Heart right ventricle (tissue), 16 donors: Measurements from ENCODE around the gene ACYP2. TPM values are rescaled to one million over a fixed set of nuclear protein-coding genes. Genes with fewer than 3 reads are reported as not detected.

Experiments
- ATAC-seq, 8 donors: fragments of 200-7000 bp; cut with Tn5 transposase; one replicate each; pipeline ENCODE4 v1.9.1; 2020; ENCODE audit warnings: mild to moderate bottlenecking in 8 of 8, moderate library complexity in 8 of 8, moderate number of reproducible peaks in 1 of 8
- DNase-seq, 2 donors: peaks; one replicate each; pipeline ENCODE4 v3.0.0-alpha.2; 2020
- H3K27ac ChIP-seq, 10 donors: fragments of 200-600 bp; sonication (generic) in 2 of 10; one replicate each; pipeline versions ENCODE4 v1.5.0 to v1.8.0; 2020 to 2022; ENCODE audit warnings: mild to moderate bottlenecking in 3 of 10
- H3K27me3 ChIP-seq, 7 donors: fragments of 200-600 bp; one replicate each; pipeline ENCODE4 v1.8.0; 2021 to 2022; ENCODE audit warnings: mild to moderate bottlenecking in 2 of 7
- H3K36me3 ChIP-seq, 9 donors: fragments of 200-600 bp; sonication (generic) in 1 of 9; one replicate each; pipeline versions ENCODE4 v1.5.0 to v1.8.0; 2020 to 2022; ENCODE audit warnings: mild to moderate bottlenecking in 2 of 9
- H3K4me1 ChIP-seq, 9 donors: fragments of 200-600 bp; sonication (generic) in 1 of 9; one replicate each; pipeline versions ENCODE4 v1.5.0 to v1.8.0; 2020 to 2022; ENCODE audit warnings: mild to moderate bottlenecking in 4 of 9
- H3K4me3 ChIP-seq, 10 donors: fragments of 200-600 bp; sonication (generic) in 2 of 10; one replicate each; pipeline versions ENCODE4 v1.5.0 to v1.8.0; 2020 to 2022; ENCODE audit warnings: mild to moderate bottlenecking in 7 of 10, moderate library complexity in 2 of 10
- H3K9me3 ChIP-seq, 11 donors: fragments of 200-600 bp in 10 of 11; sonication (generic) in 2 of 11; one replicate each; pipeline versions ENCODE4 v1.5.0 to v1.8.0; 2013 to 2022; ENCODE audit warnings: mild to moderate bottlenecking in 2 of 11, control low read depth in 1 of 11, moderate library complexity in 1 of 11
- CTCF ChIP-seq, 9 donors: fragments of 200-600 bp; sonication (generic) in 2 of 9; IDR thresholded peaks; one replicate each; pipeline versions ENCODE4 v1.5.0 to v1.8.0; 2021 to 2022; ENCODE audit warnings: antibody characterized with exemption in 9 of 9, mild to moderate bottlenecking in 5 of 9, moderate library complexity in 1 of 9
- WGBS, 2 donors: extraction: QIAGEN DNeasy Blood & Tissue Kit; methylation state at CpG; one replicate each; pipeline ENCODE4 v1.1.7; 2013; ENCODE audit warnings: inconsistent platforms in 1 of 2; 5-methylcytosine and 5-hydroxymethylcytosine counted together
- intact Hi-C, 10 donors: fragments of 100-400 bp; cut with DNase I; formaldehyde crosslinking; loops; one replicate each; pipeline versions ENCODE4 v1.11.1 to v1.14.2; 2022
- polyA plus RNA-seq, 2 donors: library from polyadenylated mRNA; stranded (reverse); fragments of 200-250 nt; gene quantifications; one replicate each; pipeline ENCODE4 v1.2.3, GENCODE V29; 2013
- total RNA-seq, 10 donors: library from RNA; stranded (reverse); fragmentation: NEBNext Ultra II Directional in 3 of 10; extraction: Animal tissue kit (Norgen Biotek cat#: 25700) in 3 of 10; gene quantifications; one replicate each; pipeline versions ENCODE4 v1.2.1 to v1.2.4, GENCODE V29; 2021 to 2023
- donor health status: Arrhythmogenic right ventricular cardiomyopathy.
- donor health status: ischemic (EF 13 %, LVEDD 7.1; RV severe dilation, severe dysfunction).
- donor health status: healthy with polysubstance abuse.
- donor health status: DM: no; HTN: yes; CAD: no.
- donor health status: DM: no; HTN: no; CAD: no.
- donor health status: ischemic (EF 25% LVEDD 6.9; RV normal size, moderate dysfunction).
- donor health status: ischemic (EF 25% LVEDD 5.7; RV mildly dilated, moderate dysfunction).
- donor health status: healthy.
- donor health status: DM: yes; HTN: yes; CAD: no.
- donor health status: Ischemic cardiomyopathy.
- donor health status: ischemic (EF 35%, LVEDD 5.7; RV mildly dilated, moderate dysfunction).
- donor health status: nonischemic (EF 11% LVEDD 7.7; RV severe dilation, severe dysfunction).
- donor health status: DM: yes; HTN: yes; CAD: no.
- donor health status: PGD.
- donor health status: ischemic (EF 29% LVEDD 5.4; RV normal size, mild dysfunction).
- donor health status: nonischemic (EF 23%, LVEDD 6.1; RV moderate dilation, normal function).

ACYP2 gene
- total and polyA plus RNA-seq, 12 donors, result 45.7 to 87.1 (median 74.3) TPM

- intact Hi-C loops, result no loop called here
- no peak for TF ChIP-seq CTCF (IDR thresholded peaks at IDR 0.05)
Measured at GRCh38 chr2:54073796-54074195, 41.6 kb upstream of the ACYP2 start.

GRCh38 chr2:54074606-54075341, 40.6 kb upstream of the ACYP2 start:
- H3K27me3 ChIP-seq, result no peaks in the 10 kb centered on the region
- DNase-seq (no peak), ATAC-seq (peak in 6 of 8 donors; percentile 28 to 79 (median 56))
- no peak for TF ChIP-seq CTCF (IDR thresholded peaks at IDR 0.05)
- no peaks in the 10 kb centered on the region for H3K9me3 ChIP-seq
- H3K4me1 ChIP-seq, result peaks cover 0 to 13% (median 6%) of the 10 kb centered on the region in 9 donors
- WGBS, 2 donors, result 80 to 81% methylated on average over 9 of the region's 9 CpGs
- H3K36me3 ChIP-seq, result no peaks in the 10 kb centered on the region
- no peak overlapping the region for H3K4me3 ChIP-seq
- H3K27ac ChIP-seq, result peak overlapping the region in 1 of 10 donors; percentile 45
- intact Hi-C loops, result no loop called here

More at GRCh38 chr2:54073796-54074195, 41.6 kb upstream of the ACYP2 start:
- no peak overlapping the region for H3K27ac ChIP-seq
- H3K27me3 ChIP-seq, result no peaks in the 10 kb centered on the region
- no peak for ATAC-seq
- peaks cover 0 to 13% (median 6%) of the 10 kb centered on the region in 9 donors for H3K4me1 ChIP-seq
- DNase-seq, result no peak
- no peaks in the 10 kb centered on the region for H3K36me3 ChIP-seq
- no peak overlapping the region for H3K4me3 ChIP-seq
- 96 to 100% methylated on average over 1 of the region's 1 CpG for WGBS, 2 donors
- H3K9me3 ChIP-seq, result no peaks in the 10 kb centered on the region

GRCh38 chr2:54076586-54076985, 38.8 kb upstream of the ACYP2 start:
- Histone ChIP-seq H3K27me3 (no peaks in the 10 kb centered on the region), H3K36me3 (peaks cover 0 to 10% (median 0%) of the 10 kb centered on the region in 9 donors), H3K9me3 (no peaks in the 10 kb centered on the region), H3K4me1 (peaks cover 0 to 13% (median 6%) of the 10 kb centered on the region in 9 donors), H3K27ac (peak overlapping the region in 1 of 10 donors; percentile 13), H3K4me3 (no peak overlapping the region)
- 83 to 84% methylated on average over 1 of the region's 1 CpG for WGBS, 2 donors
- DNase-seq (no peak), ATAC-seq (peak in 6 of 8 donors; percentile 53 to 87 (median 78))
- intact Hi-C loops, result no loop called here
- TF ChIP-seq CTCF (IDR thresholded peaks at IDR 0.05), result no peak

- Histone ChIP-seq H3K36me3 (peaks cover 0 to 10% (median 0%) of the 10 kb centered on the region in 9 donors), H3K9me3 (no peaks in the 10 kb centered on the region), H3K27me3 (no peaks in the 10 kb centered on the region), H3K27ac (no peak overlapping the region), H3K4me3 (no peak overlapping the region), H3K4me1 (peaks cover 0 to 13% (median 6%) of the 10 kb centered on the region in 9 donors)
- 78 to 87% methylated on average over 2 of the region's 2 CpGs for WGBS, 2 donors
- TF ChIP-seq CTCF (IDR thresholded peaks at IDR 0.05), result no peak
- ATAC-seq, result peak in 1 of 8 donors; percentile 52
- intact Hi-C loops, result no loop called here
- DNase-seq, result no peak
Measured at GRCh38 chr2:54077088-54077900, 38.1 kb upstream of the ACYP2 start.
